HUES48 (cell line): ENCODE data around the gene NTN1.

Experiments
- H3K27ac ChIP-seq: one replicate; pipeline ENCODE4 v1.7.0; 2013; ENCODE audit warnings: low read depth, low read length, inconsistent platforms
- H3K27me3 ChIP-seq: 2 replicates; pipeline ENCODE4 v1.6.1; 2013; ENCODE audit warnings: mild to moderate bottlenecking, low read length; ENCODE audit not compliant: control insufficient read depth, insufficient read depth
- H3K36me3 ChIP-seq: 2 replicates; pipeline ENCODE4 v1.6.1; 2013; ENCODE audit warnings: low read length; ENCODE audit not compliant: control insufficient read depth, insufficient read depth
- H3K4me1 ChIP-seq: 2 replicates; pipeline ENCODE4 v1.6.1; 2013; ENCODE audit warnings: mild to moderate bottlenecking, low read length; ENCODE audit not compliant: control insufficient read depth, insufficient read depth
- H3K4me3 ChIP-seq: 2 replicates; pipeline ENCODE4 v1.5.1; 2013; ENCODE audit warnings: mild to moderate bottlenecking, low read depth, low read length
- H3K9ac ChIP-seq: 2 replicates; pipeline ENCODE4 v1.6.1; 2013; ENCODE audit warnings: mild to moderate bottlenecking, low read depth, low read length, moderate library complexity
- H3K9me3 ChIP-seq: 2 replicates; pipeline ENCODE4 v1.6.1; 2013; ENCODE audit warnings: low read length; ENCODE audit not compliant: control insufficient read depth, insufficient read depth

NTN1 gene

GRCh38 chr17:9044772-9045463 lies 23.6 kb downstream of the NTN1 start:
- H3K36me3 ChIP-seq = no peaks in the 10 kb centered on the region
- H3K9ac ChIP-seq = no peak overlapping the region
- no peak overlapping the region for H3K27ac ChIP-seq
- no peaks in the 10 kb centered on the region for H3K4me1 ChIP-seq
- no peaks in the 10 kb centered on the region for H3K27me3 ChIP-seq
- no peak overlapping the region for H3K4me3 ChIP-seq
- H3K9me3 ChIP-seq = peaks cover 4% of the 10 kb centered on the region

- Histone ChIP-seq H3K4me1 (peaks cover 36% of the 10 kb centered on the region), H3K27me3 (peaks cover 33% of the 10 kb centered on the region), H3K9ac (0 out of 2 replicates have a peak overlapping the region, but pooled peaks have one; percentile 13), H3K9me3 (no peaks in the 10 kb centered on the region), H3K36me3 (no peaks in the 10 kb centered on the region), H3K27ac (peak overlapping the region; percentile 53), H3K4me3 (no peak overlapping the region)
Measured at GRCh38 chr17:9050801-9051401, 29.6 kb downstream of the NTN1 start.

- Histone ChIP-seq H3K27me3 (peaks cover 36% of the 10 kb centered on the region), H3K9me3 (no peaks in the 10 kb centered on the region), H3K27ac (no peak overlapping the region), H3K9ac (no peak overlapping the region), H3K4me3 (no peak overlapping the region), H3K36me3 (no peaks in the 10 kb centered on the region), H3K4me1 (peaks cover 36% of the 10 kb centered on the region)
Measured at GRCh38 chr17:9051561-9051960, 30.3 kb downstream of the NTN1 start.

- Histone ChIP-seq H3K36me3 (no peaks in the 10 kb centered on the region), H3K9me3 (no peaks in the 10 kb centered on the region), H3K27ac (no peak overlapping the region)
Measured at GRCh38 chr17:9052921-9053320, 31.6 kb downstream of the NTN1 start.

GRCh38 chr17:9053406-9053805 lies 32.1 kb downstream of the NTN1 start:
- Histone ChIP-seq H3K27me3 (peaks cover 45% of the 10 kb centered on the region), H3K4me1 (peaks cover 39% of the 10 kb centered on the region), H3K27ac (peak overlapping the region; percentile 71), H3K9ac (no peak overlapping the region), H3K4me3 (no peak overlapping the region), H3K9me3 (no peaks in the 10 kb centered on the region), H3K36me3 (no peaks in the 10 kb centered on the region)

More at GRCh38 chr17:9052921-9053320, 31.6 kb downstream of the NTN1 start:
- peaks cover 39% of the 10 kb centered on the region for H3K4me1 ChIP-seq
- no peak overlapping the region for H3K9ac ChIP-seq
- no peak overlapping the region for H3K4me3 ChIP-seq
- H3K27me3 ChIP-seq = peaks cover 45% of the 10 kb centered on the region

- no peak overlapping the region; the same call in 1 of the 2 replicates for H3K9ac ChIP-seq
- no peaks in the 10 kb centered on the region for H3K9me3 ChIP-seq
- no peaks in the 10 kb centered on the region for H3K36me3 ChIP-seq
- peaks cover 39% of the 10 kb centered on the region for H3K4me1 ChIP-seq
- peak overlapping the region; percentile 71 for H3K27ac ChIP-seq
- peaks cover 45% of the 10 kb centered on the region for H3K27me3 ChIP-seq
- peak overlapping the region; percentile 48 for H3K4me3 ChIP-seq
Measured at GRCh38 chr17:9054126-9054975, 33.0 kb downstream of the NTN1 start.

GRCh38 chr17:9055281-9055680 lies 34.0 kb downstream of the NTN1 start:
- H3K27me3 ChIP-seq = peaks cover 45% of the 10 kb centered on the region
- no peaks in the 10 kb centered on the region for H3K36me3 ChIP-seq
- no peak overlapping the region for H3K4me3 ChIP-seq
- H3K9ac ChIP-seq = no peak overlapping the region
- no peak overlapping the region for H3K27ac ChIP-seq
- H3K9me3 ChIP-seq = no peaks in the 10 kb centered on the region
- peaks cover 39% of the 10 kb centered on the region for H3K4me1 ChIP-seq

GRCh38 chr17:9056566-9056965 lies 35.3 kb downstream of the NTN1 start:
- Histone ChIP-seq H3K4me1 (peaks cover 29% of the 10 kb centered on the region), H3K27ac (no peak overlapping the region), H3K27me3 (peaks cover 45% of the 10 kb centered on the region), H3K9ac (no peak overlapping the region), H3K36me3 (no peaks in the 10 kb centered on the region), H3K4me3 (no peak overlapping the region), H3K9me3 (no peaks in the 10 kb centered on the region)

- Histone ChIP-seq H3K4me3 (no peak overlapping the region), H3K27me3 (peaks cover 43% of the 10 kb centered on the region), H3K27ac (no peak overlapping the region), H3K9ac (no peak overlapping the region), H3K9me3 (no peaks in the 10 kb centered on the region), H3K36me3 (no peaks in the 10 kb centered on the region), H3K4me1 (peaks cover 32% of the 10 kb centered on the region)
Measured at GRCh38 chr17:9057310-9057709, 36.0 kb downstream of the NTN1 start.

- no peak overlapping the region for H3K27ac ChIP-seq
- H3K9ac ChIP-seq = no peak overlapping the region
- no peaks in the 10 kb centered on the region for H3K9me3 ChIP-seq
- H3K36me3 ChIP-seq = no peaks in the 10 kb centered on the region
- peaks cover 9% of the 10 kb centered on the region for H3K4me1 ChIP-seq
- 0 out of 2 replicates have a peak, but pooled peaks cover 1% of the 10 kb centered on the region for H3K27me3 ChIP-seq
- no peak overlapping the region for H3K4me3 ChIP-seq
Measured at GRCh38 chr17:9062399-9062902, 41.1 kb downstream of the NTN1 start.
